ENCODE measurements around the gene CA10.

Gene CA10

GRCh38 chr17:52158450-52159042 is at the start of gene CA10:
Gene CA10 (minus strand): TSS chr17:52158714.
- DNase-seq: peak in 1 of 56 donors; percentile 8

DNA sequence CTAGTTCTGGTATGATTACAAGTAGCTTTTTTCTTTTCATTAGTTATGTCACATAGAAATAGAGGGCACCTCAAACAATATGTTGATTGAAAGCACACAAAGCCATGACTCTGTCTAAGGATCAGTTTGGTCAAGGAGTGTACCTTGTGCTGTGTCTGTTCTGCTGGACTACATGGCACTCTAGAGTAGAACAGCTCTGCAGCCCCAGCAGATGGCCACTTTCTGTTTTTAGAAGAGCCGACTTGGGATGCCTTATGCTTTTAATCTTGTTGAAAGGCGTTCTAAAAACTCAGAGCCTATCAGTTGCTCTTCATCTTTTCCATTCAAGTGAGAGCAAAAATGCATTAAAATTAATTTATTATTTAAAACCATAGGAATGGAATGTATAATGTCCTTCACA is 49.3 kb upstream of the CA10 start:
- no peak for DNase-seq

- DNase-seq: no peak
These were observed 44.1 kb upstream of the CA10 start for GRCh38 chr17:52202520-52203080.

DNA sequence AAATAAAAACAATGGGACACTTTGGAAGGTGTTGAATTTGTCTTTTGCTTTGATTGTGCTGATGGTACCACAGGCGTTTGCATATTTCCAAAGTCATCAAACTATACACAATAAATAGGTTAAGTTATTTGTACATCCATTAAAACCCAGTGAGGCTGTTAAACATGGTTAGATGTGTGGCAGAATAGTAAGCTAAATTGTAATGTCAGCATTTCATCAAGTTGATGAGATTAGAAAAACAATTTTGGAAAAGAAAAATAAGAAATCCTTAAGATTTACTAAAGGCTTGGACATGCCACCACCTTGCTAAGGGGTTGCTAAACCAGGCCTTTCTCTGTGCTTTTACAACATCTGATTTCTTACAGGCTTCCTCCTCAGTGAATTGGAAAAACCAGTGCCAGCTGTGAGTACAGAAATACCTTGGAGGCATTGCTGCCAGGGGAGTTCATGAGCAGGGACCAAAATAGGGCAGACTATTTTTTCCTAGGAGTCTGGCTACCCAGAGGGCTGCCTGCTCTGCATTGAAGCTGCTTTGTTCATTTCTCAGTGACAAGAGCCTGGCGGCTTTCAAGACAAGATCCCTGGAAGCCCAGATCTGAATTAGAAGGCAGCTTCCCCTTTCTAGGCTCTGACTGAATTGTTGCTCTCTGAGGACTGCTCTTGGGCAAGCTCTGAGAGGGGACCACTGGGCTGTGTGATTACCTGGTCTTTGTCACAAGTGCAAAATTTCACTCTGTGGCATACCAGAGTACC is 43.4 kb upstream of the CA10 start:
- no peak for DNase-seq

- DNase-seq: no peak
These were observed 33.0 kb upstream of the CA10 start for GRCh38 chr17:52191491-52191890.

- no peak for DNase-seq
These were observed 23.3 kb upstream of the CA10 start for GRCh38 chr17:52181782-52182181.

DNA sequence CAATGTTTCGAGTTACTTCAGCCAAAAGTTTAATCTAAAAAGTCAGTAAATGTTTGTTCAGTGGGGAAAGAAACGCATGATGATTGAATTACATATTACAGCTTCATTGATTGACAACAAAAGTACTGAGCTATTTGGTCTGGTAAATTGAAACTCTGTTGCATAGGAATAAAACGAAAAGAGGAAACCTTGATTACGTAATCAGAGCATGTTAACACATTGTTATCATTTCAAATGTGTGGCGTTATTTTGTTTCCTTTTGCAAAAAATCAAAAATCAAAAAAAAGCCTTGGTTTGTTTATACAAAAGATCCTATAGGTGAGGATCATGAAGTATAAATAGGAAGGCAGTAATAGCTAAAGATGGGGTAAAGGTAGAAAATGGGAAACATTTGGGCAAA is 19.5 kb upstream of the CA10 start:
- no peak for DNase-seq

GRCh38 chr17:52170963-52171572 is 12.6 kb upstream of the CA10 start:
- DNase-seq: no peak

GRCh38 chr17:52160136-52160567 is 1.6 kb upstream of the CA10 start:
- DNase-seq: no peak

DNA sequence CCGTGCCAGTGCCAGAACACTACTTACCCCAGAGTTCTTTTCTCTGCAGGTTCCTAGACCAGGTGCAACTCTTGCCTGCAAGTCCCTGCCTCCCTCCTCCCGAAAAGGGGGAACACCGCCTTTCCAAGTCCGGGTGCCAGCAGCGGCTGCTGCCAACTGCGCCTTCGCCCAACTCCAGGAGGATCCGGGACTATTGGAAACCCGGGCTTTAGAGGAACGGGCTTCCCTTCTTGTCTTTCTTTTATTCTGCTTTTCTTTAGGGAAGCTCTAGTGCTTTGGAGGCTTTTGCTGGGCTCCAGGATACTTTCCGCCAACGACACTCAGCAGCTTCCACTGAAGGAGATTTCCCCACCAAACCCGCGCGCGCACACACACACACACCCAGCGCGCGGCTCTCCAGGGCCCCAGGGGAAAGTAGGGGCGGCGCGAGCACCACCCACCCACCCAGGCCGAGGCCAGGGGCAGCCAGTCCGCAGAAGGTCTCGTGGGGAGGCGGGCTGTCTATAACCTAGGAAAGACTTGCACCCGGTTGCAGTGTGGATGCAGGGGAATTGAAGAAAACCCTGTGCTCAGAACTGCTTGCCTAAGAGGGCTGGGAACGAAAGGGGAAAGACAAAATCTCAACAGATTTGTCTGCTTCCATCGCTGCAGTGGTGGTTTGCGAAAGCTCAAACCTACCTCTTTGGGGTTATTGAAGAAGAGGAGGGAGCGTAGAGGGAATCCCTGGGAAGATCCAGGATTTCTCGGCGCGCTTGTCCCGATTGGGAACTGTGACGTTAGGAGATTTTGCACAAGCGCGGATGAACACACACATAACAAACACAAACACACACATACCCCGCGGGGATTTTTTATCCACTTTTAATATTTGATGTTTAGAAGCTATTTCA is 977 bp upstream of the CA10 start:
- peak in 1 of 56 donors; percentile 9 for DNase-seq

DNA sequence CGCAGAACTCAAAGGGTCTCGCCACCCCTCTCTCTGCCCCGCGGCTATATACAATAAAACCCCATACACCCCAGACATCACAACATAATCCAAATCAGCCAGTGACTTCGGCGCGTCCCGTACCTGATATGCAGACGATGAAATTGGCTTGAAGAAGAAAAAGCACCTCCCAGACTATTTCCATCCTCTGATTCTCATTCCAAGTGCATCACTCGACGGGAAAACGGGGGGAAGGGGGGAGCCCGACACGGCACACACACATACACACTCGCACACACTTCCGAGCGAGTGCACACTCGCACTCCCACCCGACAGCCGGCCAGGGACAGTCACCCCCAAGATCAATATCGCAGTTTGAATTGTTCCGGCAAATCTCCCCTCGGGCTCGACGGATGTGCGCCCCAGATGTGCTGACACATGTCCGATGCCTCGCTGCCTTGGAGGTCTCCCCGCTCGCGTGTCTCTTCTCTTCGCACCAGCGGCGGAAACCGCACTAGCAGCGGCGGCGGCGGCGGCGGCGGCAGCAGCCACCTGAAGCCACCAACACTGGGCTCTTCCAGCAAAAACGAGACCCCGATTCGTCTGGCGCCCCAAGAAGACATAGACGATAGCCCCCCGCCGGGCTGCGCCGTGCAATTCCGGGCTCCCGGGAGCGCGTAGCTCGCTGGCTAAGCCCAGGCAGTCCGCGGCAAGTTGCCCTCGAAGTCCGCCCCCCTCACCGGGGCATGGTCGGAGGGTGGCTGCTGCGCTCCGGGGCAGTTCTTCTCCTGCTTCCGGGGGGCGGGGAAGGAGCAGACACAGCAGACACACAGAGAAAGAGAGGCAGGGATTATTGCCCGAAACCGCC is 688 bp downstream of the CA10 start:
- DNase-seq: no peak

DNA sequence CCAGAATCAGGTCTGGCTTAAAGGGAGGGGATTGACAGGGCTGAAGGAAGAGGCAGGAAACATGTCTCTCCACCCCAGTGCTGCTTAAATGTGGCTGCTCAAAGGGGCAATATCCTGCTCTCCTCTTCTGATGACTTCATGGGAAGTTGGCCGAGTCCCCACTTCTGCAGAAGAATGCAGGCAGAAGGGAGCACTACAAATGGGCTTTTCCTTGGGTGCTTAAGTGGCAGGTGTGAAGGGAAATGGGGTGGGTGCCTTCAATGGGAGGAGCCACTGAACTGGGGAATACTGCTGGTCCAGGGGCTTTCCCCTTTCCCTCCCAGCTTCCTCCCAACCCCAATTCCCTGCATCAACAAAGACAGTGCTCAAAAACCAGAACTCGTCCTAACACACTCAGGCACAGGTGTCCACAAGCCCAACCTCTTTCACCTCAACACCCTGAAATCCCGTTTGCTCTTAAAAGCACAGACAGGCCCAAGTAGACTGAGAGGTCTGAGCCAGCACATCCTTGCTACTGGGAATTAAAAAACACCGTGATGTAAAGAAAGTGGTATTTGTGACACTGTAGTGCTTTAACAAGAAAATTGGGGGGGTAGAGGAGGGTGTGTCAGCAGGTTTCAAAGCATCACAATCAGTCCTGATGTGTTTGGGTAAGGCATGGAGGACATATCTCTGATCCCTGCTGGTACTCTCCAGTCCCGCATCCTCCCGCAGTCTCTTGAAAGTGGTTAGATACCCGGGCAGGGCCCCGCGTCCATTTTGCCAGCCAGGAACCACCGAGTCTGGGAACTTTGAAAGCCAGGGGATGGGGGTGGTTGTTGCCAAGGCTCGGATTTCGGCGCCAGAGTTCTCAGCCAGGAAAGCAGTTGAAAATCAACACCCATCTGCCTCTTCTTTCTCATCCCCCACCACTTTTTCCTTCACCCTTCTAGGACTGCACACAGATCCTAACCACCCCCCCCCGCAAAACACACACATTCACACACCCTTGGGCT is 1.6 kb downstream of the CA10 start:
- no peak for DNase-seq

GRCh38 chr17:52155301-52155700 is 3.2 kb downstream of the CA10 start:
- DNase-seq: no peak

GRCh38 chr17:52154466-52154865 is 4.0 kb downstream of the CA10 start:
- DNase-seq: no peak

DNA sequence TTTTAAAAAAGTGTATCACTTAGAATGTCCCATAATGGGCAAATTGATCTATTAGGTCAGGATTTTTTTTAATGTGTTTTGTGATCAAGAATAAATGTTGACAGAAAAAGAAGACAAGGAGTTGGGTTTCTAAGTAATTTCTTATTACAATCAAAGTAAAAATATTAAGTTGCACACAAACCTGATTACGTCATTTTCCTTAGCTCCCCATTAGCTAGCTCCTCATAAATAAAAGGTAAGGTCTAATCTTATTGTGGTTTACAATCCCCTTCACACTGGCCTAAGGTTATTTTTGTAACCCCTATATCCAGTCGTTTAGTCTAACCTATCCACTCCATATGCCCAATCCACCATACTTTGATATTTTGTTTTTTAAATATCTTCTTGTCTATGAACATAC is 7.6 kb downstream of the CA10 start:
- DNase-seq: no peak

- no peak for DNase-seq
These were observed 8.9 kb downstream of the CA10 start for GRCh38 chr17:52149626-52150025.

- no peak for DNase-seq
These were observed 9.6 kb downstream of the CA10 start for GRCh38 chr17:52148969-52149351.

DNA sequence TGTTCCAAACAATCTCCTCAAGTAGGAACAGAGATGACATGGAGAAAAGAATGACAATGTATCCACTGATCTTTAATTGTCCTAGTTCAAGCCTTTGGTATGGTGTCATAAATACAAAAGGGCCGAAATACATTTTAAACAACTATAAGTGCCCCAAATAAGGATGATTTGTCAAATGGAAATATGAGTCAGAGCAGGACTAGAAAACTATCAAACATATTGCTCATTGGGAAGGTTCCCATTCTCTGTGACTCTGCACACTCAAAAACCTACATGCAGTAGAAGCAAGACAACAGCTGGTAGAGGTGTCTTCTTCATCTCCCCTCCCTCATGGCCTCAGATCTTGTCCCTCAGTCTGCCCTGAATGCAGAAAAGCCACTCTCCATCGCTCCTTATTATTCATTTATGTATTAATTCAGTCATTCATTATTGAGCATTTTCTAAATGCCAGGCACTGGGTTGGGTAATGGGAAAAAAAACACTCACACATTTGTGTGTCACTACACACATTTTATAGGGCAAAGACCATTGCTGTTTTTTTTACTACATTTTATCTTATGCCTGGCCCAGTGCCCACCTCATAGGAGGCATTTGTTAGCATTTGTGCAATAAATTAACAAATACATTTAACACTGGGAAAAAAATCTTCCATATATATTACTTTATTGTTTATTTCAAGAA is 10.1 kb downstream of the CA10 start:
- DNase-seq: no peak

DNA sequence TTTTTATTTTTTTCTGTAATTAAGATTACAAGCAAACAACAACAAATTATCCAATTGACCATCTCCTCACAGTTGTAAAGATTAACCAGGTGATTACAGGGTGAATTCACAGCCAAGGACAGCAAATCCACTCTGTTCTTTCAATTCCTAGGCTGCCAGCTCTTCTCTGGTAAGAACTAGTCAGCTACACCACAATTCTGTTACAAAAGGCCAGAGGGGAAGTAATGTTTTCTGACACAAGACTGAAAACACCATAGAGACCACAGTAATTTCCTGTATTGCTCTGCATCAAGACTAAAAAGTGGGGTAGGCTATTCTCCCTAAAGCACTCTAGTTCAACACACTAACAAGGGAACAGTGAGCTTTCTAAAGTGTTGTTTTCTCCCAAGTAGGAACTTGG is 10.6 kb downstream of the CA10 start:
- DNase-seq: no peak

All from nucleus accumbens (tissue), 56 donors.